22Rv1 (cell line): ENCODE data around the gene GGTA1.

Experiments
- H3K27ac ChIP-seq: fragments of 450-650 bp; 2 replicates; pipeline ENCODE4 v1.5.1; 2017
- CTCF ChIP-seq: fragments of 450-650 bp; IDR thresholded peaks from 2 replicates; pipeline ENCODE4 v1.5.1; 2017; ENCODE audit warnings: mild to moderate bottlenecking
- ZFX ChIP-seq: fragments of 450-650 bp; IDR thresholded peaks from 2 replicates; pipeline ENCODE4 v1.6.1; 2017; ENCODE audit warnings: antibody characterized with exemption, borderline replicate concordance

Gene GGTA1

GRCh38 chr9:121483473-121484031, 16.1 kb downstream of the GGTA1 start:
- H3K27ac ChIP-seq: no peak overlapping the region
- TF ChIP-seq ZFX: no peak
- TF ChIP-seq CTCF: no peak

DNA sequence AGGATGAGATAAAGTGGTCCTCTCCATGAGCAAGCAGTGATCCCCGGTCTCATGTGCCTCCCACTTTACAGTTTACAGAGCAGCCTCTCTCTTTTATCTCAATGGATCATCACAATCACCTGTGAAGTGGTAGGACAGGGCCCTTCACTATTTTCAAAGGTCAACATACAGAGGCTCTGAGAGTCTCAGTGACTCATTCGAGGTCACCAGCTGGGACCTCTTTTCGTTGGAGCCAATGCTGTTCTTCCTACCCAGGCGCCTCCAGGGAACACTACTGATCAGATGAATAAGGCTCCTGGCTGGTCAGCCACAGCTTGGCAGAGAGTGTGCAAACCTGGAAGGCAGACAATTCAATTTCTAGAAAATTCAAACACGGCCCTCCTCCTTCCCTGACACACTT, 16.6 kb downstream of the GGTA1 start:
- H3K27ac ChIP-seq: no peak overlapping the region
- TF ChIP-seq CTCF (no peak), ZFX (no peak)

DNA sequence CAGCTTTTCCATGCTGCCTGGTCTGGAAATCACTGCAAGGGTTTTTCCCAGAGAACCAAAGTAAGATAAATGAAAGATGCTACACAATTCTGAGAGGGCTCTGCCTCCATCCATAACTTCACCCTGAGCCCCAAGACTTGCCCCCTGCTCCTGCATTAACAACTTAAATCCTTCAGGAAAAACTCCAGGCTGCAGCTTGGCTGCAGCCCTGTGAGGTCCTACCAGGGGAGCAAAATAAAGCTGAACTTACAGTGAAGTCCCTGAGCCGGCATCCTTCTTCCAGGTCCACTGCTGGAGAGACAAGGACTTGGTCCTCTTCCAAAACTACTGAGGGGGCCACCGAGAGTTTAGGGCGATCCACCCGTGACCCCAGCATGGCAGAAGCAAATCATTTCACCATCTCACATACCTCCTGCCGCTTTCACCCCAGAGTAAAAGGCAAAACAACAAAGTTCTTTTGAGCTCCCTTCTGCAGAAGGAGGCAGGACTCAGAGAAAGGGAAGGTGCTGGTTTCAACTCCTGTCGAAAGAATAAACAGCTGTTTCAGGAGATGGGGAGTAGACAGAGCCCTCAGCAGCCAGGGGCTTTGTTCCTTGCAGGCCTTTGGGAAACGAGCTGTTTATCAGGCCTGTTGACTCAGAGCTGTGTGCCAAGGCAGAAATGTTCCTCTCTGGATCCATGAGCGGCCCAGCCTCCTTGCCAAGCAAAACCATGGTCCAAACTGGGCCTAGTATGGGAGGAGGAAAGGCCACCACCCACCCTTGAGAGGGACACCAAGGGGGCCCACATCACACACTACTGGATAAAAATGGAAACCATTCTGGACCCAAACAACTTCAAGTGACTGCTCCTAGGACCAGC, 20.6 kb downstream of the GGTA1 start:
- TF ChIP-seq ZFX (no peak), CTCF (no peak)
- no peak overlapping the region for H3K27ac ChIP-seq

- no peak for TF ChIP-seq CTCF
- TF ChIP-seq ZFX: no peak
- no peak overlapping the region for H3K27ac ChIP-seq
These were observed 23.5 kb downstream of the GGTA1 start for GRCh38 chr9:121476156-121476555.

DNA sequence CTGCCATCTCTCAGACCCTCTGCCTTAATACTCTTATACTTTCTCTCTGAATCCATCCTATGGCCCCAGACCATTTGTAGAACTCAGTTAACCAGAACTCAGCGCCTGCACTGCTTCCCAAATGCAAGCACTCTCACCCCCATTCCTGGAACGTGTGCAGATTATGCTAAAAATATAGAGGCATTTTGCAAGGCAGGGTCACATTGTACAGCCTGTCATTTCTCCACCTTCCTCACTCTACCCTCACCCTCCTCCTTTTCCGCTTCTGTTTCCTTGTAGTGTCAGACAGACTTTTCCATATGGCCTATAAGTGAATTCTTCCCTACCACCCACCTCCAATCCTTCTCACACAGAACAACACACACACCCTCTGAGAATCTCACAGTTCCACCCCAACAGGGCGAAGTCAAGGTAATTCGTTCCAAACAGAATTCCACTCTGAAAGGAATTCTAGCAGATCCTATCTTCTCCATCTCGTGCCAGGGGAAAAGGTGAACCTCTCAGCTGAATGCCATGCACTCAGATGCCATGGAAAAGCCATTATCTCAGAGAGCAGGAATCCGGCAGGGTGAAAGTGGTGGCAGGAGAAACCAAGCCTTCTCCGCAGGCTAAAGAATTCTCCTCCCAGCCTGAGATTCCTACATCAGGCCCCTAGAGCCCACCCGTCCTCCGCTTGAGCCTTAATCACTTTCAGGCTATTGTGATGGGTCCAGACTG, 25.3 kb downstream of the GGTA1 start:
- TF ChIP-seq ZFX: no peak
- TF ChIP-seq CTCF: no peak
- H3K27ac ChIP-seq: no peak overlapping the region

DNA sequence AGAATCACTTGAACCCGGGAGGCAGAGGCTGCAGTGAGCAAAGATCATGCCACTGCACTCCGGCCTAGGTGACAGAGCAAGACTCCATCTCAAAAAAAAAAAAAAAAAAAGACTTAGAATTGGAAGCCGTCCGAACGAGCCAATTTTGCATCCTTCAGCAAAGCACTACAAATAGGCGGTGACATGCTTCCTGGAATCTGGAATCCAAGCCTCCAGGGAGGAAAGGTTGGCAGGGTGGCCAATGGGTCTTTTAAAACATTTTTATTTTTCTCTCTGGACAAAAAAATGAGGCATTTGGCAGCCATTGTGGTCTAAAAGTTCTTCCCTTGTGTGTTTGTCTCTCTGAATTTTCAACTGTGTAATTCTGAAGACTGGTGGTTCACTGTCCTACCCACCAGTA, 26.4 kb downstream of the GGTA1 start:
- TF ChIP-seq CTCF (no peak), ZFX (no peak)
- no peak overlapping the region for H3K27ac ChIP-seq

DNA sequence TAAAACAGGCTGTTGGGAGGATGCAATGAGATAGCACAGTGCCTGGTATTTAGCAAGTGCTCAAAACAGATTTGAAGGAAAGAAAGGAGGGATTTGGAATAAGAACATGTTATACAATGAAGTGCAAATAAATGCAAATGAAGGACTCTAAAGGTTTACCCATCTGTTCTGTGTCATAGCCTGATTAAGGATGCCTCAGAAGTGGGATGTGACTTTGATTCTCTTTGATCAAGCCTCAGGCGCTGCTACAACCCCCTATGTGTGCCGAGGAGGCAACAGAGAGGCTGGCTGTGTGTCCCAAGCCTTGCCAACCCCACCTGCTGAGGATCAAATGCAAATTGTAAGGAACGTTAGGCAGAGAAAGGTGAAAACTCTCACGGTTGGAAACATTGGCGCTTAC, 27.2 kb downstream of the GGTA1 start:
- TF ChIP-seq ZFX (no peak), CTCF (no peak)
- no peak overlapping the region for H3K27ac ChIP-seq
